Esophagus mucosa (tissue), 1 donor: Measurements from ENCODE around the gene PPP1R15A. TPM values are rescaled to one million over a fixed set of nuclear protein-coding genes. Genes with fewer than 3 reads are reported as not detected.
"Not testable (repeated sequence)": the region's sequence is repeated elsewhere in the genome, so short reads cannot be mapped to it uniquely, and the experiment has no call there.

Experiments used
- ATAC-seq: fragments of 200-7000 bp; cut with Tn5 transposase; one replicate; pipeline ENCODE4 v1.9.1; 2020
- total RNA-seq: library from RNA; stranded (reverse); gene quantifications from one replicate; pipeline ENCODE4 v1.2.4, GENCODE V29; 2023
- donor health status: DM: yes; HTN: yes; CAD: no.

Gene PPP1R15A
- total RNA-seq, 1 donor from 2014 or later: 30.0 TPM

DNA sequence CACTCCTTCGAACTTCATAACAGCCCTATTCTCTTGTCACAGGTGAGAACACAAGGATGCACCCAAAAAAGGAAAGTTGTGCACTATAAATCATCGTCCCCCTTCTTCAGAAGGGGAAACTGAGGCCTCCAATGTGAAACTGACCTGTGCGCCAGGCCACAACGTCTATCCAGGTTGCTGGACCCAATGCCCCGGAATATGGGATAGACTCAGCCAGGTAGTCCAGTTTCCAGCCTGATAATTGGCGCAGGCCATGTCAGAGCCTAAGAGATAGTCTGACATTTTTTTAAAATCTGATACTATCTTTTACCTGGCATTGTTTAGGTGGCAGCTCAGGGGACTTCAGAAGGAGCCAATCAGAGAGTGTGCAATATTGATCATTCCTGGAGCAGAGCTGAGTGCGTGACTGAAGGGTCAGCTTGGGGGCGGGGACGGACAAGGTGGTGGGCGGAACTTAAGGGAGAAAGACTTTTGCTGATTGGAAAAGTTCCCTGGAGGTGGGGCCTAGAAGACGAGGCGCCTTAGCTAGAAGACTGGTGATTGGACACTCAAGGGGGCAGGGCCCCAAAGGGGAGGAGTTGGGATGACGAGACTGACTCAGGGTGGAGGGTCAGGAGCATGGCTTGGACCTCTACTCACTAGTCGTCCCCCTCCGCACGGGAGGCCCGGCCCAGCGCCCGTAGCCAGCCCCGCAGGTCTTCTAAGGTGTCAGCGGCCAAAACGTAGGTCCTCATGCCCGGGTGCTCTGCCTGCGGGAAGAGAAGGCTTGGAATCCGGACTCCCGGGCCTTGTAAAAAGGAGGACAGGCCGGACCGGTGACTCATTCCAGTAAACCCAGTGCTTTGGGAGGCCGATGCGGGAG lies 12.3 kb upstream of the PPP1R15A start:
- ATAC-seq: peak; percentile 30

DNA sequence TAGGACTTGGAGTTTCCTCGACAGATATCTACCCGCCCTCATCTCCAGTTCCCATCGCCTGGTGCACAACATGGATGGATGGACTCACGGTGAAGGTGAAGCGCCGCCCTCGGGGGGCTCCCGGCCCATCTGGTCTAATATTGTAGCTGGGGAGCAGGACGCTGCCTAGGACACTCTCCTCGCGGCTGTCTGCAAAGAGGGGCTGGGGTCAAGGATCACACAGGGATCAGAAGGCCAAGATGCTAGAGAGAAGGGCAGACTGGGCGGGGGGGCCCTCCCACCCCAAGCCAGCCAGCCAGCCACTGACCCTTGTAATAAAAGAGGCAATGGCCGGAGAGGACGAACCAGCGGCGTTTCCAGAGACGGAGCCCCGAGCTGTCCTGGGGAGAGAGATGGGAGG lies 10.9 kb upstream of the PPP1R15A start:
- ATAC-seq: no peak

DNA sequence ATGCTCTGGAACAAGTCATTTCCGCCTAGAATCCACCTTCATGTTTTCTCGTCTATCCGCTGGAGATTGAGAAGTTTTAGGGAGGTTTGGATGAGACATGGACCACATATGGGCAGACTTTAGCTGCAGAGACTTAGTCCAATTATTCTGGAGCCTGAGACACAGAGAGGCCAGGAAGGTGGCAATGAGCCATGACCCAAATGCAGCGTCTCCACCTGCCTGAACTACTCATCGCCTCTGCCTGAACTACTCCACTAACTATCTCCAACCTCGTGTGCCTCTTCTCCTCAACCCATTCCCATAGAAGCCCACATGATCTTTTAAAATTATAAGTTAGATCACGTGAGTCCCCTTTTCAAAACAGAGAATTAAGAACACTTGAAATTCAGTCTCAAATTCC lies 9.4 kb upstream of the PPP1R15A start:
- ATAC-seq: no peak

DNA sequence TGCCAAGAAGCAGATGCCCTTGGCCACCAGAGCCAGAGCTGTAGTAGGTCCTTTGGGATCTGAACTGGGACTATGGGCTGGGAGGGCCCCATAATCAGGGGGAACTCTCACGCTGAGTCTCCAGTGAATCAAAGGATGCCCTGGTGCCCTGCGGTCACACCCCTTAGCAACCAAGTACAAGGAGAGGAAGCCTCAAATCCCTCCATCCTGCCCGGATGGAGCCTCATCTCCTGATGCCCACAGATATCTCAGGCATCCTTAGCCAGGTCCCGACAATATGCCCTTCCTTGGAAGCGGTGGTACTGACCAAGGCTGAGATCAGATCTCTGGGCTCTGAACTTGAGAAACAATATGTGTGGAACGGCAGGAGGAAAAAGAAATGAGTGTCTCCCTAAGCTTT lies 5.5 kb upstream of the PPP1R15A start:
- ATAC-seq: no peak

DNA sequence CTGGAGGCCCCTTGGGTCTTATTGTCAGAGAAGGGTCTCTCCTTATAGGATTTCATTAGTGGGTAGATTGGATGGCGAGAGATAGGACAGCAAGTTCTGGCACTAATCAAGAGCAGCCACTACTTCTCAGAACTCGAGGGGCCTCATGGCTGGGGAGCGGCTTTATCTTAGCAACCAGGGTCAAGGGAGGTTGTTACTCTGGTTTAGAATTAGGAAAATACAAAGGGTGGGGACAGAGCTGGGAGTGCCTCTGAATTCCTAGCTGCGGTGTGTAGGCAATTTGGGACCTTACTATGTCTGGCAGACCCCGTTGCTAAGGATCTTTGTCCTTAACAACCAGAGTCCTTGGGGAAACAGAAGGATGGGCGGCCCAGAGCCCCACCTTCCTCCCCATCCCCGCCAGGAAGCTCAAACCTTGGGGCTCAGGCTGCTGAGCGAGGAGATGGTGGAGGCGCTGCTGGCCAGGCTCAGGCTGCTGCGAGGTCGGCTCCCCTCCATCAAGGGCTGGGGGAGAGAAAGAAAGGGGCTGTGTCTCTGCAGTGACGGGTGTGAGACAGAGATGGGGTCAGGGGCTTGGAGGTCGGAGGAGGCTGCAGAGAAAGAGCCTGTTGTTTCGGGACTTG lies 5.0 kb upstream of the PPP1R15A start:
- no peak for ATAC-seq

DNA sequence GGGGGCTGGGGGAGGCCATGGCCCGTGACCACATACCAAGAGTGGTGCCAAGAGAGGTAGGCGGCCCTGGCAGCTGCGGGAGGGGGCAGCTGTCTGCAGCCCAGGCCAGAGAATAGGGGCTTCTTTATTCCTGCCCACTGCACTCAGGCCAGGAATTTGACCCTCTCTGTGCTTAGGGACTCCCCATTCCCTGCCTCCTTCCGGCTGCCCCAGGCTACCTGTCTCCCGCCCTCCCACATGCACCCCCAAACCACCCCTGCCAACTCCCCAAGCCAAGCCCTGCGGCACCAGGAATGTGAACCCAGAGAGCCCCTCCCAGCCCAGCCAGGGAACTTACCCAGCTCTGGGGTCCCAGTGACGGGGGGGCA lies 4.5 kb upstream of the PPP1R15A start:
- ATAC-seq: peak; percentile 6

DNA sequence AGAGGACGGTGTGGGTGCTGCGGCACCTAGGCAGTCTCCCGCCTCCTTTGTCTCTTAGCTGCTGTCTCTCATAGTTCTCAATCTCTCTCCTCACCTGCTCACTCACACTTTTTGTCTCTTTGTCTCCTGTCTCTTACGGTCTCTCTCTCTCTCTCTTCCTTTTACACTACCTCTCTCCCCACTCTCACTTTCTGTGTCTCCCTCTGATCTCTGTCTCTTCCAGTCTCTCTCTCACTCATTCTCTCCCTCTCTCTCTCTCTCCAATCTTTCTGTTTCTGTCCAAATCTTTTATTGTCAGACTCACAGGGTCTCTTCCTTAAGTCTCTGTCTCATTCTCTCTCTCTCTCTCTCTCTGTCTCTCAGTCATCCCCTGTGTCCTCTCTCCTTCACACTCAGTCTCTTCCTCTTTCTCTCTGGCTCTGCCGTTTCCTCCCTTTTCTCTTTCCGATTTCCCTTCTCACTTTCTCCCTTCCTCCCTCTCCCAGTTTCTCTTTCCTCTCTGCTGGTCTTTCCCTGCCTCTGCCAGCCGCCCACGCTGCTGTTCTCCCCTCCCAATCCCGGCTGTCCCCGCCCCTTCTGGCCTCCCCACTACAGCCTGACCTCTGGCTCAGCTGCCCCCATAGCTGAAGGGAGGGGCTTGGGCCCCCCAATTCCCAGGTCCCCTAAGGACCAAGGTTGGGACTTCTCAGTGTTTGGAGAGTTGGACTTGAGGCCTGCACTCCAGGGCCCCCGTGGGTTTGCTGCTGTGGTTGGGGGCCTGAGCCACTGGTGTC lies 3.9 kb upstream of the PPP1R15A start, which contains the start of gene PLEKHA4:
TSS of gene PLEKHA4 (minus strand) at position 504 of the 773 bp plus-strand sequence. CDS start 997 bp downstream, outside the sequence.
- no peak for ATAC-seq

DNA sequence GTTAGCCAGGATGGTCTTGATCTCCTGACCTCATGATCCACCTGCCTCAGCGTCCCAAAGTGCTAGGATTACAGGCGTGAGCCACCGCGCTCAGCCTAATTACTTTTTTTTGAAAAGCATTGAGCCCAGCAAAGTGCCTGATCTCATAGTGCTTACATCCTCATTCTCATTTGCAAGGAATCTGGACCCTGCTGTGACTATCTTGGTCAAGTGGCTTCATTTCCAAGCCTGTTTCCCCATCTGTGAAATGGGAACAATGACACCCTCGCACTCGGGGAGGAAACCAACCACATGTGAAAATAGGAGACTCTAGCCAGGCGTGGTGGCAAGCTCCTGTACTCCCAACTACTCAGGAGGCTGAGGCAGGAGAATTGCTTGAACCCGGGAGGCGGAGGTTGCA lies 2.2 kb upstream of the PPP1R15A start:
- ATAC-seq: no peak

DNA sequence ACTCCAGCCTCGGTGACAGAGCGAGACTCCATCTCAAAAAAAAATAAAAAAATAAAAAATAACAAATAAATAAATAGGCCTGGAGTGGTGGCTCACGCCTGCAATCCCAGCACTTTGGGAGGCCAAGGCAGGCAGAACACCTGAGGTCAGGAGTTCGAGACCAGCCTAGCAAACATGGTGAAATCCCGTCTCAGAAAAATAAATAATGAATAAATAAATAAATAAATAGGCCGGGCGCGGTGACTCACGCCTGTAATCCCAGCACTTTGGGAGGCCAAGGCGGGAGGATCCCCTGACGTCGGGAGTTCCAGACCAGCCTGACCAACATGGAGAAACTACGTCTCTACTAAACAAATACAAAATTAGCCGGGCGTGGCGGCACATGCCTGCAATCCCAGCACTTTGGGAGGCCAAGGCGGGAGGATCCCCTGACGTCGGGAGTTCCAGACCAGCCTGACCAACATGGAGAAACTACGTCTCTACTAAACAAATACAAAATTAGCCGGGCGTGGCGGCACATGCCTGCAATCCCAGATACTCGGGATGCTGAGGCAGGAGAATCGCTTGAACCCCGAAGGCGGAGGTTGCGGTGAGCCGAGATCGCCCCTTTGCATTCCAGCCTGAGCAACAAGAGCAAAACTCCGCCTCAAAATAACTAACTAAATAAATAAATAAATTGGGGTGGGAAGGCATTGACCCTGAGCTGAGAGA lies 595 bp upstream of the PPP1R15A start:
- not testable (repeated sequence) for ATAC-seq

DNA sequence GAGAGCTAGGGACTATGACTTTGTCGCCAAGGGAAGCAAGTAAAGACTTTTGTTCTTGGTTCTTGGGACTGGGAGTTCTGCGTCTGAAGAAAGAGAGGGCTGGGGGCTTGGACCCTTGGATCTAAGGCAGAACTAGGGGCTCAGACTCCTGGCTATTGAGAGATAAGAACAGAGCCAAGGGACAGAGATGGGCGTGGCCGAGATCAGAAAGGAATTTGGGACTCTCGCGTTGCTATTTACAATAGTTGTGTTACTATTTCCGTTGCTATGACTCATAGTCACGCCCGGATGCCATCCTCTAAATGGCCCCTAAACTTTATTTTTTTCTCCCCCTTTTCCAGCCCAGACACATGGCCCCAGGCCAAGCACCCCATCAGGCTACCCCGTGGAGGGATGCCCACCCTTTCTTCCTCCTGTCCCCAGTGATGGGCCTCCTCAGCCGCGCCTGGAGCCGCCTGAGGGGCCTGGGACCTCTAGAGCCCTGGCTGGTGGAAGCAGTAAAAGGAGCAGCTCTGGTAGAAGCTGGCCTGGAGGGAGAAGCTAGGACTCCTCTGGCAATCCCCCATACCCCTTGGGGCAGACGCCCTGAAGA lies 759 bp downstream of the PPP1R15A start:
- peak; percentile 62 for ATAC-seq

DNA sequence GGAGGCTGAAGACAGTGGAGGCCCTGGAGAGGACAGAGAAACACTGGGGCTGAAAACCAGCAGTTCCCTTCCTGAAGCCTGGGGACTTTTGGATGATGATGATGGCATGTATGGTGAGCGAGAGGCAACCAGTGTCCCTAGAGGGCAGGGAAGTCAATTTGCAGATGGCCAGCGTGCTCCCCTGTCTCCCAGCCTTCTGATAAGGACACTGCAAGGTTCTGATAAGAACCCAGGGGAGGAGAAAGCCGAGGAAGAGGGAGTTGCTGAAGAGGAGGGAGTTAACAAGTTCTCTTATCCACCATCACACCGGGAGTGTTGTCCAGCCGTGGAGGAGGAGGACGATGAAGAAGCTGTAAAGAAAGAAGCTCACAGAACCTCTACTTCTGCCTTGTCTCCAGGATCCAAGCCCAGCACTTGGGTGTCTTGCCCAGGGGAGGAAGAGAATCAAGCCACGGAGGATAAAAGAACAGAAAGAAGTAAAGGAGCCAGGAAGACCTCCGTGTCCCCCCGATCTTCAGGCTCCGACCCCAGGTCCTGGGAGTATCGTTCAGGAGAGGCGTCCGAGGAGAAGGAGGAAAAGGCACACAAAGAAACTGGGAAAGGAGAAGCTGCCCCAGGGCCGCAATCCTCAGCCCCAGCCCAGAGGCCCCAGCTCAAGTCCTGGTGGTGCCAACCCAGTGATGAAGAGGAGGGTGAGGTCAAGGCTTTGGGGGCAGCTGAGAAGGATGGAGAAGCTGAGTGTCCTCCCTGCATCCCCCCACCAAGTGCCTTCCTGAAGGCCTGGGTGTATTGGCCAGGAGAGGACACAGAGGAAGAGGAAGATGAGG lies 1.5 kb downstream of the PPP1R15A start:
- ATAC-seq: no peak

DNA sequence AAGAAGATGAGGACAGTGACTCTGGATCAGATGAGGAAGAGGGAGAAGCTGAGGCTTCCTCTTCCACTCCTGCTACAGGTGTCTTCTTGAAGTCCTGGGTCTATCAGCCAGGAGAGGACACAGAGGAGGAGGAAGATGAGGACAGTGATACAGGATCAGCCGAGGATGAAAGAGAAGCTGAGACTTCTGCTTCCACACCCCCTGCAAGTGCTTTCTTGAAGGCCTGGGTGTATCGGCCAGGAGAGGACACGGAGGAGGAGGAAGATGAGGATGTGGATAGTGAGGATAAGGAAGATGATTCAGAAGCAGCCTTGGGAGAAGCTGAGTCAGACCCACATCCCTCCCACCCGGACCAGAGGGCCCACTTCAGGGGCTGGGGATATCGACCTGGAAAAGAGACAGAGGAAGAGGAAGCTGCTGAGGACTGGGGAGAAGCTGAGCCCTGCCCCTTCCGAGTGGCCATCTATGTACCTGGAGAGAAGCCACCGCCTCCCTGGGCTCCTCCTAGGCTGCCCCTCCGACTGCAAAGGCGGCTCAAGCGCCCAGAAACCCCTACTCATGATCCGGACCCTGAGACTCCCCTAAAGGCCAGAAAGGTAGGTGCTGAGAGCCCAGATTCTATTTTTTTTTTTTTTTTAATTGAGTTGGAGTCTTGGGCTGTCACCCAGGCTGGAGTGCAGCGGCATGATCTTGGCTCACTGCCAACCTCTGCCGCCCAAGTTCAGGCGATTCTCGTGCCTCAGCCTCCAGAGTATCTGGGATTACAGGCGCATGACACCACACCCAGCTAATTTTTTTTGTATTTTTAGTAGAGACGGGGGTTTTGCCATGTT lies 2.3 kb downstream of the PPP1R15A start:
- peak; percentile 6 for ATAC-seq

DNA sequence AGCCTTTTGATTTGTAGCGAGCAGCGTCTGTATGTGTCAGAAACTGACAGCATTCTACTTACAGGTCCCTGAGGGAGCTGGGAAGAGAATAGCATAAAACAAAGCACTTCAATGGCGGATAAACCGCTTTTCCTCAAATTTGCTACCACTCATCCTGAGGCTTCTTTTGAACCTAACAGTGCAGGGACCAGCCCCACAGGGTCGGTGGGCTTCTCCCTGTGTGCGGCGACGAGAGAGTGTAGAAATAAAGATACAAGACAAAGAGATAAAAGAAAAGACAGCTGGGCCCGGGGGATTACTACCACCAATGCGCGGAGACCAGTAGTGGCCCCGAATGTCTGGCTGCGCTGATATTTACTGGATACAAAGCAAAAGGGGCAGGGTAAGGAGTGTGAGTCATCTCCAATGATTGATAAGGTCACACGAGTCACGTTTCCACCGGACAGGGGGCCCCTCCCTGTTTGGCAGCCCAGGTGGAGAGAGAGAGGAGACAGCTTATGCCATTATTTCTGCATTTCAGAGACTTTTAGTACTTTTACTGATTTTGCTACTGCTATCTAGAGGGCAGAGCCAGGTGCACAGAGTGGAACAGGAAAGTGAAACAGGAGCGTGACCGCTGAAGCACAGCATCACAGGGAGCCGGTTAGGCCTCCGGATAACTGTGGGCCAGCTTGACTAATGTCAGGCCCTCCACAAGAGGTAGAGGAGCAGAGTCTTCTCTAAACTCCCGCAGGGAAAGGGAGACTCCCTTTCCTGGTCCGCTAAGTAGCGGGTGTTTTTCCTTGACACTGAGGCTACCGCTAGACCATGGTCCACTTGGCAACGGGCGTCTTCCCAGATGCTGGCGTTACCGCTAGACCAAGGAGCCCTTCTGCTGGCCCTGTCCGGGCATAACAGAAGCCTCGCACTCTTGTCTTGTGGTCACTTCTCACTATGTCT lies 4.1 kb downstream of the PPP1R15A start:
- not testable (repeated sequence) for ATAC-seq

DNA sequence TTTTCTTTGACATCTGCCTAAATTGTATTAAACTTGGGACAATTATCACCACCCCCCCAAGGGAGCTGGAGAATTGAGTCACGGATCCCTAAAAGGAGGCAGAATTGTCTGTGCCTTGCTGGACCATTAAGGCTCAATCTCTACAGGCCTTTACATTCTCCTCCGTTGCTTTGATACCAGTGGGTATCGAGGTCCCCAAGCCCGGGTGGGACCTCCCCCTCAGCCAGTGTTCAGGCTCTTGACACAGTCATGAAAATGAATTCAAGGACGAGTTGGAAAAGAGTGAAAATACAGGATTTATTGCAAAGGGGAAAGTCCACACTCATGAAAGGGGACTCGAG lies 5.6 kb downstream of the PPP1R15A start:
- ATAC-seq: no peak

DNA sequence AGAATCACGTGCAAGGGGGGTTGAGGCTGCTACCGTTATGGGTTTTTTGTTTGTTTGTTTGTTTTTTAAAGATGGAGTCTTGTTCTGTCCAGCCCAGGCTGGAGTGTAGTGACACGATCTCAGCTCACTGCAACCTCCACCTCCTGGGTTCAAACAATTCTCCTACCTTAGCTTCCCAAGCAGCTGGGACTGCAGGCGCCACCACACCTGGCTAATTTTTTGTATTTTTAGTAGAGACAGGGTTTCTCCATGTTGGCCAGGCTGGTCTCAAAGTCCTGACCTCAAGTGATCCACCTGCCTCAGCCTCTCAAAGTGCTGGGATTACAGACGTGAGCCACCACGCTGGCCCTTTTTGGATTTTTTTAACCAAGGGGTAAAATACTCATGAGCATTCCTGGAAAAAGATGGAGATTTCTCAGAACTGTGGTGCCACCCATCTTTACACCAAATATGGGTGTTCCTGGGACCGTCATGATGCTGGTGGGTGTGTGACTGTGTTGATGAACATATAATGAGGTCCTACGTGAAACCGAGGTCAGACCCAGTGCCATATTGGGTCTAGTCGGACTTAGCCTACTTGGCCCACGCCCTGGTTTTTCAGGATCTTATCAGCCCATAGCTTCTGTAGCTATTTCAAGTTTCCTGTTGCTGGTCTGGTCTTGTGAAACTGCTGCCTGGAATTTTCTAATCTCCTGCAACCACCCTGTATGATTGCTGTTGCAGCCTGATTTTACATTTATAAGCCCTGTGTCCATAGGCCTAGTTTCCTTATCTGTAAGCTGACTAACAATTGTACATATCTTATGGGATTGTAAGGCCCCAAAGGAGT lies 6.2 kb downstream of the PPP1R15A start:
- ATAC-seq: peak; percentile 18

DNA sequence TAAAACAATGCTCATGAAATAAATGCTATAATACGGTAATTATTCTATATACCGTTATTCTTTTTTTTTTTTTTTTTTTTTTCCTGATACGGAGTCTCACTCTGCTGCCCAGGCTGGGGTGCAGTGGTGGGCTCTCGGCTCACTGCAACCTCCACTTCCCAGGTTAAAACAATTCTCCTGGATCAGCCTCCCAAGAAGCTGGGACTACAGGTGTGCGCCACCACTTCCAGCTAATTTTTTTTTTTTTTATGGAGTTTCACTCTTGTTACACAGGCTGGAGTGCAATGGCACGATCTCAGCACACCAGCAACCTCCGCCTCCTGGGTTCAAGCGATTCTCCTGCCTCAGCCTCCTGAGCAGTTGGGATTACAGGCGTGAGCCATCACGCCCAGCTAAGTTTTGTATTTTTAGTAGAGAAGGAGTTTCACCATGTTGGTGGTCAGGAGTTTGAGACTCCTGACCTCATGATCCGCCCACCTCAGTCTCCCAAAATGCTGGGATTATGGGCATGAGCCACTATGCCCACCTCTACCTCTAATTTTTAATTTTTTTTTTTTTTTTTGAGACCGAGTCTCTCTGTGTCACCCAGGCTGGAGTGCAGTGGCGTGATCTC lies 6.9 kb downstream of the PPP1R15A start:
- ATAC-seq: no peak

DNA sequence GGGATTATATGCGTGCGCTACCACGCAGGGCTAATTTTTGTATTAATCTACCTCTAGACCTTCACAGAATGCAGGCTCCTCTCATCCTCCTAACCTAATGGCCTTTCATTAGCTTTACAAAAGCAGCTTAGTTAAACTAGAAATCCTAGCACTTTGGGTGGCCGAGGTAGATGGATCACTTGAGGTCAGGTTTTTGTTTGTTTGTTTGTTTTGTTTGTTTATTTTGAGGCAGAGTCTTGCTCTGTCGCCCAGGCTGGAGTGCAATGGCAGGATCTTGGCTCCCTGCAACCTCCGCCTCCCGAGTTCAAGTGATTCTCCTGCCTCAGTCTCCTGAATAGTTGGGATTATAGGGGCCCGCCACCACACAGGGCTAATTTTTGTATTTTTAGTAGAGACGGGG lies 7.5 kb downstream of the PPP1R15A start:
- not testable (repeated sequence) for ATAC-seq
